ENCODE measurements around the gene ZNF335.

ZNF335 gene, protein sequence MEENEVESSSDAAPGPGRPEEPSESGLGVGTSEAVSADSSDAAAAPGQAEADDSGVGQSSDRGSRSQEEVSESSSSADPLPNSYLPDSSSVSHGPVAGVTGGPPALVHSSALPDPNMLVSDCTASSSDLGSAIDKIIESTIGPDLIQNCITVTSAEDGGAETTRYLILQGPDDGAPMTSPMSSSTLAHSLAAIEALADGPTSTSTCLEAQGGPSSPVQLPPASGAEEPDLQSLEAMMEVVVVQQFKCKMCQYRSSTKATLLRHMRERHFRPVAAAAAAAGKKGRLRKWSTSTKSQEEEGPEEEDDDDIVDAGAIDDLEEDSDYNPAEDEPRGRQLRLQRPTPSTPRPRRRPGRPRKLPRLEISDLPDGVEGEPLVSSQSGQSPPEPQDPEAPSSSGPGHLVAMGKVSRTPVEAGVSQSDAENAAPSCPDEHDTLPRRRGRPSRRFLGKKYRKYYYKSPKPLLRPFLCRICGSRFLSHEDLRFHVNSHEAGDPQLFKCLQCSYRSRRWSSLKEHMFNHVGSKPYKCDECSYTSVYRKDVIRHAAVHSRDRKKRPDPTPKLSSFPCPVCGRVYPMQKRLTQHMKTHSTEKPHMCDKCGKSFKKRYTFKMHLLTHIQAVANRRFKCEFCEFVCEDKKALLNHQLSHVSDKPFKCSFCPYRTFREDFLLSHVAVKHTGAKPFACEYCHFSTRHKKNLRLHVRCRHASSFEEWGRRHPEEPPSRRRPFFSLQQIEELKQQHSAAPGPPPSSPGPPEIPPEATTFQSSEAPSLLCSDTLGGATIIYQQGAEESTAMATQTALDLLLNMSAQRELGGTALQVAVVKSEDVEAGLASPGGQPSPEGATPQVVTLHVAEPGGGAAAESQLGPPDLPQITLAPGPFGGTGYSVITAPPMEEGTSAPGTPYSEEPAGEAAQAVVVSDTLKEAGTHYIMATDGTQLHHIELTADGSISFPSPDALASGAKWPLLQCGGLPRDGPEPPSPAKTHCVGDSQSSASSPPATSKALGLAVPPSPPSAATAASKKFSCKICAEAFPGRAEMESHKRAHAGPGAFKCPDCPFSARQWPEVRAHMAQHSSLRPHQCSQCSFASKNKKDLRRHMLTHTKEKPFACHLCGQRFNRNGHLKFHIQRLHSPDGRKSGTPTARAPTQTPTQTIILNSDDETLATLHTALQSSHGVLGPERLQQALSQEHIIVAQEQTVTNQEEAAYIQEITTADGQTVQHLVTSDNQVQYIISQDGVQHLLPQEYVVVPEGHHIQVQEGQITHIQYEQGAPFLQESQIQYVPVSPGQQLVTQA (N-terminal part only)

GRCh38 chr20:45971675-45972499, at the start of gene ZNF335:
Gene ZNF335, minus strand, starts transcription at chr20:45972203. Its CDS starts 793 bp downstream, at chr20:45971410.
- DNase-seq (ENCODE audit: low read depth), result peak; percentile 92
- peak within 1 kb of the TSS; percentile 96 for H3K4me3 ChIP-seq (ENCODE audit: low read depth, low read length)
- TF ChIP-seq, protein P1, sequence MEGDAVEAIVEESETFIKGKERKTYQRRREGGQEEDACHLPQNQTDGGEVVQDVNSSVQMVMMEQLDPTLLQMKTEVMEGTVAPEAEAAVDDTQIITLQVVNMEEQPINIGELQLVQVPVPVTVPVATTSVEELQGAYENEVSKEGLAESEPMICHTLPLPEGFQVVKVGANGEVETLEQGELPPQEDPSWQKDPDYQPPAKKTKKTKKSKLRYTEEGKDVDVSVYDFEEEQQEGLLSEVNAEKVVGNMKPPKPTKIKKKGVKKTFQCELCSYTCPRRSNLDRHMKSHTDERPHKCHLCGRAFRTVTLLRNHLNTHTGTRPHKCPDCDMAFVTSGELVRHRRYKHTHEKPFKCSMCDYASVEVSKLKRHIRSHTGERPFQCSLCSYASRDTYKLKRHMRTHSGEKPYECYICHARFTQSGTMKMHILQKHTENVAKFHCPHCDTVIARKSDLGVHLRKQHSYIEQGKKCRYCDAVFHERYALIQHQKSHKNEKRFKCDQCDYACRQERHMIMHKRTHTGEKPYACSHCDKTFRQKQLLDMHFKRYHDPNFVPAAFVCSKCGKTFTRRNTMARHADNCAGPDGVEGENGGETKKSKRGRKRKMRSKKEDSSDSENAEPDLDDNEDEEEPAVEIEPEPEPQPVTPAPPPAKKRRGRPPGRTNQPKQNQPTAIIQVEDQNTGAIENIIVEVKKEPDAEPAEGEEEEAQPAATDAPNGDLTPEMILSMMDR (IDR thresholded peaks at IDR 0.05; ENCODE audit: low read depth, low read length, missing control alignments), result no peak

DNA sequence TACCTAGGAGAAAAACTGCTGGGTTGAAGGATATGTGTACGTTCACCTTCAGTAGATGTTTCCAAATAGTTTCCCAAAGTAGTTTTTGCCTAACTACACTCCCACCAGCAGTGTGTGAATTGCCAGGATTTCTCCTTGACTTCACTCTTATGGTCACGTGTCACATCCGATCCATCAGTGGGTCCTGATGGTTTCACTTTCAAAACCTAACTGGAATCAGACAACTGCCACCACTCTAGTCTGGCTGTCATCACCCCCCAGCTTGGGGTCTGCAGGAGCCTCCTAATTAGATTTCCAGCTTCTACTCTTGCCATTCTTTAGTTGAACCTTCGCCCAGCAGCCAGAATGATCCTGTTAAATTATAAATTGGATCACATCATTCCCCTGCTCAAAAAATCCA, 48.6 kb upstream of the ZNF335 start:
- TF ChIP-seq, protein P1 (IDR thresholded peaks at IDR 0.05; ENCODE audit: low read depth, low read length, missing control alignments), result no peak
- no peak overlapping the region for H3K4me3 ChIP-seq (ENCODE audit: low read depth, low read length)
- no peak for DNase-seq (ENCODE audit: low read depth)

DNA sequence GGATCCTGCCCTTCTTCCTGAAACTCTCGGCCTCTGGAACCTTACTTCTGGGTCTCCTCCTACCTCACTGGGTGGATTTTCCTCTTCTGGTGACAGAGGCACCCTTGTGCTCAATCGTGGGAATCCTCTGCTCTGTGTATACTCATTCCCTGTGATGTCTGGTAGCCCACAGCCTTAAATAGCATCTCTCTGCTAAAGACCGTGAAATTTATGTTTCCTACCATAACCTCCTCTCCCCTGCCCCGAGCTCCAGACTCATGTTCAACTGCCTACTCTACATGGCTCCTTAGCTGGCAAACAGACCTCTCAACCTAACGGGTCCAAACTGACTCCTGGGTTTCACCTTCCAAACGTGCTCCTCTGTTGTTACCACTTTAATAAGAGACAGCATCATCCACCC, 46.6 kb upstream of the ZNF335 start:
- no peak for DNase-seq (ENCODE audit: low read depth)
- H3K4me3 ChIP-seq (ENCODE audit: low read depth, low read length), result no peak overlapping the region
- TF ChIP-seq, protein P1 (IDR thresholded peaks at IDR 0.05; ENCODE audit: low read depth, low read length, missing control alignments), result no peak

DNA sequence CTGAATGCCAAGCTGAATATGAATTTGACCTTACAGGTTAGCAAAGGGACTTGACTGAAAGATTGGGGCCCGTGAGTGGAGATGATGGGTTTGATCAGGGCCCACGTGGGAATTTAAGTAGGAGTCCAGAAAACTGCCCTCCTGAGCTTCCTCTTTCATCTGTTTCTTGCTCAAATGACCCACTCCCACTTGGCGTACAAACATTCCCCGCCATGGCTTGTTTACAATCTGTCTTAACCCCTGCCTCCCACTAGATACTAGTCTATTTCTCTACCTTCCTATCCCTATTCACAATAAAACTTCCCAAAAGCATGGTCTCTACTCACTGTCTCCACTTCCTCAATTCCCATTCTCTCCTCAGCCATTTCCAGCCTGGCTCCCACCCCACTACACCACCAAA, 46.1 kb upstream of the ZNF335 start:
- H3K4me3 ChIP-seq (ENCODE audit: low read depth, low read length), result no peak overlapping the region
- TF ChIP-seq, protein P1 (IDR thresholded peaks at IDR 0.05; ENCODE audit: low read depth, low read length, missing control alignments), result no peak
- no peak for DNase-seq (ENCODE audit: low read depth)

DNA sequence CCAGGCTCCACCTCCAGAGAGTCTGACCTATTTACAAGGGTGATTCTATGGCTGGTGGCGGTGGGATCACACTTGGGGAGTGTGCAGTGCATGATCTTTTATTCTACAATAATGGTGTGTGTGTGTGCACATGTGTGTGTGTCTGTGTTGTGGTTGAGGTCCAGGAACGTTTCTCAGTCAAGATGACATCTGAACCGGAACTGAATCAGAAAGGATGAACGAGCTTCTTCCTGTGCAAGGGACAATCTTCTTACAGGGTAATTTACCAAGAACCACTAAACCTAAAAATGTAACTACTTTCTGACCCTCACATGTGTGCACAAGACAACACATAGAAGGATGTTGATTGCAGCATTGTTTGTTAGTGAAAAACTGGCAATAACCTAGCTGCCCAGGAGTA, 45.3 kb upstream of the ZNF335 start:
- TF ChIP-seq, protein P1 (IDR thresholded peaks at IDR 0.05; ENCODE audit: low read depth, low read length, missing control alignments), result no peak

More for the DNA sequence above, 45.3 kb upstream of the ZNF335 start:
- no peak overlapping the region for H3K4me3 ChIP-seq (ENCODE audit: low read depth, low read length)
- no peak for DNase-seq (ENCODE audit: low read depth)

All from GM12864 (cell line).